Measurements from ENCODE around the gene DKK1. TPM values are rescaled to one million over a fixed set of nuclear protein-coding genes. Genes with fewer than 3 reads are reported as not detected.

The DKK1 gene
- total RNA-seq, 1 donor from 2014 or later, result 13.7 TPM

GRCh38 chr10:52266858-52267257, 47.2 kb upstream of the DKK1 start:
- H3K9ac ChIP-seq (ENCODE audit: low read length), result no peak overlapping the region
- Mint-ChIP-seq H3K27me3 (ENCODE audit: low read depth, unreplicated experiment) (no peaks in the 10 kb centered on the region), H3K36me3 (ENCODE audit: low read depth, unreplicated experiment) (no peaks in the 10 kb centered on the region), H3K27ac (ENCODE audit: unreplicated experiment) (no peak overlapping the region), H3K9me3 (ENCODE audit: unreplicated experiment) (no peaks in the 10 kb centered on the region), H3K4me1 (ENCODE audit: low read depth, unreplicated experiment) (no peaks in the 10 kb centered on the region), H3K4me3 (ENCODE audit: unreplicated experiment) (no peak overlapping the region)
- no peak overlapping the region for H3K4me3 ChIP-seq (ENCODE audit: insufficient read depth, low read depth, low read length)
- no peak overlapping the region for H3K4me2 ChIP-seq (ENCODE audit: low read length)
- DNase-seq (ENCODE audit: low read depth) (no peak), FAIRE-seq (no peak)
- H4K20me1 ChIP-seq (ENCODE audit: insufficient read depth, low read length), result no peaks in the 10 kb centered on the region
- H3K4me1 ChIP-seq (ENCODE audit: insufficient read depth, low read length), result no peaks in the 10 kb centered on the region
- no peaks in the 10 kb centered on the region for H3K79me2 ChIP-seq (ENCODE audit: insufficient read depth, low read length)
- H3K36me3 ChIP-seq (ENCODE audit: insufficient read depth, low read length), result no peaks in the 10 kb centered on the region
- H3K9me3 ChIP-seq (ENCODE audit: insufficient read depth, low read depth, low read length), result no peaks in the 10 kb centered on the region
- TF ChIP-seq CTCF (IDR thresholded peaks at IDR 0.05; ENCODE audit: insufficient read depth, low read depth, low read length) (no peak), EZH2 (IDR thresholded peaks at IDR 0.05; ENCODE audit: insufficient read depth, low read length) (no peak)
- H2AFZ ChIP-seq (ENCODE audit: low read depth, low read length), result no peak overlapping the region
- H3K27me3 ChIP-seq (ENCODE audit: insufficient read depth, low read length), result no peaks in the 10 kb centered on the region
- no peak overlapping the region for H3K27ac ChIP-seq (ENCODE audit: low read depth, low read length)

- Histone ChIP-seq H3K27me3 (ENCODE audit: insufficient read depth, low read length) (no peaks in the 10 kb centered on the region), H3K27ac (ENCODE audit: low read depth, low read length) (no peak overlapping the region), H2AFZ (ENCODE audit: low read depth, low read length) (no peak overlapping the region), H3K4me2 (ENCODE audit: low read length) (no peak overlapping the region), H4K20me1 (ENCODE audit: insufficient read depth, low read length) (no peaks in the 10 kb centered on the region), H3K4me3 (ENCODE audit: insufficient read depth, low read depth, low read length) (no peak overlapping the region), H3K79me2 (ENCODE audit: insufficient read depth, low read length) (no peaks in the 10 kb centered on the region), H3K4me1 (ENCODE audit: insufficient read depth, low read length) (no peaks in the 10 kb centered on the region), H3K36me3 (ENCODE audit: insufficient read depth, low read length) (no peaks in the 10 kb centered on the region), H3K9ac (ENCODE audit: low read length) (no peak overlapping the region), H3K9me3 (ENCODE audit: insufficient read depth, low read depth, low read length) (no peaks in the 10 kb centered on the region)
- Mint-ChIP-seq H3K27me3 (ENCODE audit: low read depth, unreplicated experiment) (no peaks in the 10 kb centered on the region), H3K4me3 (ENCODE audit: unreplicated experiment) (no peak overlapping the region), H3K9me3 (ENCODE audit: unreplicated experiment) (no peaks in the 10 kb centered on the region), H3K36me3 (ENCODE audit: low read depth, unreplicated experiment) (no peaks in the 10 kb centered on the region), H3K27ac (ENCODE audit: unreplicated experiment) (no peak overlapping the region), H3K4me1 (ENCODE audit: low read depth, unreplicated experiment) (no peaks in the 10 kb centered on the region)
- no peak for FAIRE-seq
- DNase-seq (ENCODE audit: low read depth), result no peak
- TF ChIP-seq CTCF (IDR thresholded peaks at IDR 0.05; ENCODE audit: insufficient read depth, low read depth, low read length), result no peak
- no peak for TF ChIP-seq EZH2 (IDR thresholded peaks at IDR 0.05; ENCODE audit: insufficient read depth, low read length)
These were observed 45.3 kb upstream of the DKK1 start for GRCh38 chr10:52268790-52269189.

- Mint-ChIP-seq H3K4me3 (ENCODE audit: unreplicated experiment) (no peak overlapping the region), H3K4me1 (ENCODE audit: low read depth, unreplicated experiment) (no peaks in the 10 kb centered on the region), H3K27me3 (ENCODE audit: low read depth, unreplicated experiment) (no peaks in the 10 kb centered on the region), H3K27ac (ENCODE audit: unreplicated experiment) (no peak overlapping the region), H3K36me3 (ENCODE audit: low read depth, unreplicated experiment) (no peaks in the 10 kb centered on the region), H3K9me3 (ENCODE audit: unreplicated experiment) (no peaks in the 10 kb centered on the region)
- H3K4me3 ChIP-seq (ENCODE audit: insufficient read depth, low read depth, low read length), result no peak overlapping the region
- no peaks in the 10 kb centered on the region for H4K20me1 ChIP-seq (ENCODE audit: insufficient read depth, low read length)
- no peaks in the 10 kb centered on the region for H3K79me2 ChIP-seq (ENCODE audit: insufficient read depth, low read length)
- H3K9me3 ChIP-seq (ENCODE audit: insufficient read depth, low read depth, low read length), result no peaks in the 10 kb centered on the region
- FAIRE-seq (no peak), DNase-seq (ENCODE audit: low read depth) (no peak)
- no peak overlapping the region for H3K27ac ChIP-seq (ENCODE audit: low read depth, low read length)
- H3K4me1 ChIP-seq (ENCODE audit: insufficient read depth, low read length), result no peaks in the 10 kb centered on the region
- H3K9ac ChIP-seq (ENCODE audit: low read length), result no peak overlapping the region
- H2AFZ ChIP-seq (ENCODE audit: low read depth, low read length), result no peak overlapping the region
- no peaks in the 10 kb centered on the region for H3K36me3 ChIP-seq (ENCODE audit: insufficient read depth, low read length)
- no peaks in the 10 kb centered on the region for H3K27me3 ChIP-seq (ENCODE audit: insufficient read depth, low read length)
- no peak for TF ChIP-seq CTCF (IDR thresholded peaks at IDR 0.05; ENCODE audit: insufficient read depth, low read depth, low read length)
- TF ChIP-seq EZH2 (IDR thresholded peaks at IDR 0.05; ENCODE audit: insufficient read depth, low read length), result no peak
- no peak overlapping the region for H3K4me2 ChIP-seq (ENCODE audit: low read length)
These were observed 44.8 kb upstream of the DKK1 start for GRCh38 chr10:52269233-52269632.

Measured in astrocyte (in vitro differentiated cells and primary cell).